ENCODE data around the gene ZNF341.

DNA sequence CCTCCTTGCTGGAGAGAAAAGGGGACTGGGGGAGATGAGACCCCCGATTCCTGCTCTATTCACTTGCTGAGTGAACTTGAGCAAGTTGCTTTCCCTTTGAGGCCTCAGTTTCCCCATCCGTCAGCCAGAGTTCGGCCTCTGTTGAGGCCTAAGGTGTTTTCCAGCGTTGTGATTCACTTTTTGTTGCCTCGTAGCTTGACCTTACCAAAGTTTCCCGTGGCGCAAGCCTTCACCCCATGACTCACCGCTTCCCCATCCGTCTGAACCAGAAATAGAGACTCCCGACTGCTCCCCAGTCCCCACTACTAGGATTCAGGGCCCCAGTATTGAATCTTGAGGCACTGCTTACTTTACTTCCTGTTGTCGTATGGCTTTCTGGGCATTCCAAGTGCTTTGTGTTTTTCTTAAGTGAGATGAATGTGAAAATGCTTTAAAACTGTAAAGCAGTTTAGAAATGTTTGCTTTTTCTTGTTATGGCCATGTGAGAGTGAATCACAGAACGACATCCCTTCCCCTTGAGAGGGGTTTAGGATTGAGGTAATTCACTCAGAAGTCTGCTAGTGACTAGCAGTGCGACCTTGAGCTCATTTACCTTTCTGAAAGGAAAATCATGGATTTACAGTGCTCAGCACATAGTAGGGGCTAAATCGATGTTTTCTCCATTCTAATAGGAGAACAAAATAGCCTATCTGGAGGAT is 80.5 kb downstream of the ZNF341 start:
- TF ChIP-seq, protein P1, sequence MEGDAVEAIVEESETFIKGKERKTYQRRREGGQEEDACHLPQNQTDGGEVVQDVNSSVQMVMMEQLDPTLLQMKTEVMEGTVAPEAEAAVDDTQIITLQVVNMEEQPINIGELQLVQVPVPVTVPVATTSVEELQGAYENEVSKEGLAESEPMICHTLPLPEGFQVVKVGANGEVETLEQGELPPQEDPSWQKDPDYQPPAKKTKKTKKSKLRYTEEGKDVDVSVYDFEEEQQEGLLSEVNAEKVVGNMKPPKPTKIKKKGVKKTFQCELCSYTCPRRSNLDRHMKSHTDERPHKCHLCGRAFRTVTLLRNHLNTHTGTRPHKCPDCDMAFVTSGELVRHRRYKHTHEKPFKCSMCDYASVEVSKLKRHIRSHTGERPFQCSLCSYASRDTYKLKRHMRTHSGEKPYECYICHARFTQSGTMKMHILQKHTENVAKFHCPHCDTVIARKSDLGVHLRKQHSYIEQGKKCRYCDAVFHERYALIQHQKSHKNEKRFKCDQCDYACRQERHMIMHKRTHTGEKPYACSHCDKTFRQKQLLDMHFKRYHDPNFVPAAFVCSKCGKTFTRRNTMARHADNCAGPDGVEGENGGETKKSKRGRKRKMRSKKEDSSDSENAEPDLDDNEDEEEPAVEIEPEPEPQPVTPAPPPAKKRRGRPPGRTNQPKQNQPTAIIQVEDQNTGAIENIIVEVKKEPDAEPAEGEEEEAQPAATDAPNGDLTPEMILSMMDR (IDR thresholded peaks at IDR 0.05) = no peak
- TF ChIP-seq POLR2A (IDR thresholded peaks at IDR 0.05) = no peak
